C4-2B (cell line): ENCODE results near the gene CRACDL.

Experiments used
- CTCF ChIP-seq: fragments of 450-650 bp; conservative IDR thresholded peaks from 2 replicates; pipeline ENCODE4 v1.5.1; 2017; ENCODE audit warnings: mild to moderate bottlenecking
- ZFX ChIP-seq: fragments of 450-650 bp; IDR thresholded peaks from 2 replicates; pipeline ENCODE4 v1.6.1; 2017

GRCh38 chr2:98782570-98782969 is 153.5 kb downstream of the CRACDL start:
- TF ChIP-seq CTCF (no peak), ZFX (no peak)
